Renal pelvis (tissue), 3 donors: Measurements from ENCODE around the gene FZR1. TPM values are rescaled to one million over a fixed set of nuclear protein-coding genes. Genes with fewer than 3 reads are reported as not detected.

Source experiments
- polyA plus RNA-seq, 3 donors: library from polyadenylated mRNA; unstranded; fragments of 120-200 nt; gene quantifications; one replicate each; pipeline ENCODE4 v1.2.1, GENCODE V29; 2013; ENCODE audit not compliant: insufficient read length in 3 of 3

The FZR1 gene
- polyA plus RNA-seq, 3 donors = 47.3 to 67.5 (median 56.9) TPM

Other genes starting within 250 kb of the FZR1 start
- gene NFIC, start 139.7 kb upstream of the FZR1 start, polyA plus RNA-seq = 10 to 100 TPM; 25.2 to 26.2 (median 26.2) TPM
- 100 to 1,000 TPM; 514 to 578 (median 532) TPM for gene SMIM24, start 25.8 kb upstream of the FZR1 start, polyA plus RNA-seq
- under 1 TPM; 0.47 to 0.84 (median 0.53) TPM for gene SMIM44, start 22.9 kb upstream of the FZR1 start, polyA plus RNA-seq
- gene DOHH, start 5.6 kb upstream of the FZR1 start, polyA plus RNA-seq = 10 to 100 TPM in 2 of 3 donors, 1 to 10 TPM in 1; 9.6 to 13.0 (median 11.5) TPM
- gene TEKTIP1, start 32.9 kb downstream of the FZR1 start, polyA plus RNA-seq = 10 to 100 TPM in 2 of 3 donors, 1 to 10 TPM in 1; 6.8 to 11.1 (median 10.3) TPM
- gene MFSD12, start 51.3 kb downstream of the FZR1 start, polyA plus RNA-seq = 10 to 100 TPM; 61.1 to 79.0 (median 76.0) TPM
- gene HMG20B, start 66.6 kb downstream of the FZR1 start, polyA plus RNA-seq = 10 to 100 TPM; 86.9 to 95.0 (median 93.9) TPM
- 1 to 10 TPM; 3.1 to 4.0 (median 3.4) TPM for gene GIPC3, start 79.2 kb downstream of the FZR1 start, polyA plus RNA-seq
- gene TBXA2R, start 100.6 kb downstream of the FZR1 start, polyA plus RNA-seq = 1 to 10 TPM; 3.8 TPM
- 10 to 100 TPM; 27.4 to 30.2 (median 30.0) TPM for gene CACTIN, start 120.5 kb downstream of the FZR1 start, polyA plus RNA-seq
- 10 to 100 TPM; 29.0 to 32.7 (median 31.2) TPM for gene PIP5K1C, start 194.2 kb downstream of the FZR1 start, polyA plus RNA-seq
- 10 to 100 TPM; 12.1 to 14.5 (median 12.7) TPM for gene TJP3, start 202.1 kb downstream of the FZR1 start, polyA plus RNA-seq